Right lobe of liver (tissue), 4 donors: ENCODE results near the gene TAS2R40.

ENCODE experiments used
- CTCF ChIP-seq, 4 donors: fragments of 200-600 bp in 3 of 4; fragments of 450-650 bp in 1 of 4; IDR thresholded peaks; one replicate each; pipeline versions ENCODE4 v1.5.1 to v1.8.0; 2016 to 2022; ENCODE audit warnings: antibody characterized with exemption in 4 of 4, mild to moderate bottlenecking in 2 of 4
- POLR2A ChIP-seq: fragments of 450-650 bp; IDR thresholded peaks from one replicate; pipeline ENCODE4 v1.6.1; 2017; ENCODE audit warnings: antibody characterized with exemption, mild to moderate bottlenecking
- donor health status: DM: no; HTN: no; CAD: no.
- donor health status: DM: no; HTN: no; CAD: no.
- donor health status: DM: no; HTN: yes; CAD: no.

- TF ChIP-seq POLR2A (no peak), CTCF (IDR thresholded peaks at IDR 0.05) (no peak)
Measured at GRCh38 chr7:143269251-143269650, 47.4 kb downstream of the TAS2R40 start.
